Left ventricle myocardium inferior (tissue), 1 donor: ENCODE measurements around the gene MGAT4A. TPM values are rescaled to one million over a fixed set of nuclear protein-coding genes. Genes with fewer than 3 reads are reported as not detected.

Source experiments
- DNase-seq: peaks from one replicate; pipeline ENCODE4 v3.0.0-alpha.2; 2020
- H3K27ac ChIP-seq: fragments of 200-600 bp; replicated peaks from 2 replicates; pipeline ENCODE4 v1.8.0; 2021
- H3K27me3 ChIP-seq: fragments of 200-600 bp; 2 replicates; pipeline ENCODE4 v1.8.0; 2021; ENCODE audit warnings: low read depth
- H3K36me3 ChIP-seq: fragments of 200-600 bp; 2 replicates; pipeline ENCODE4 v1.8.0; 2021
- H3K4me1 ChIP-seq: fragments of 200-600 bp; 2 replicates; pipeline ENCODE4 v1.8.0; 2021
- H3K4me3 ChIP-seq: fragments of 200-600 bp; 2 replicates; pipeline ENCODE4 v1.8.0; 2021; ENCODE audit warnings: mild to moderate bottlenecking, moderate library complexity
- H3K9me3 ChIP-seq: fragments of 200-600 bp; replicated peaks from 2 replicates; pipeline ENCODE4 v1.8.0; 2021
- intact Hi-C: fragments of 100-400 bp; cut with micrococcal nuclease; formaldehyde crosslinking; loops from one replicate; pipeline ENCODE4 v1.11.0; 2022
- long read RNA-seq: library from polyadenylated mRNA; unstranded; transcript quantifications from one replicate; pipeline ENCODE4 v2.0.0, GENCODE V29; 2021
- total RNA-seq: library from RNA; stranded (reverse); fragmentation: NEBNext Ultra II Directional; extraction: Animal tissue kit (Norgen Biotek cat#: 25700); gene quantifications from one replicate; pipeline ENCODE4 v1.2.1, GENCODE V29; 2021
- TF ChIP-seq, protein P1 (sequence below): fragments of 200-600 bp; IDR thresholded peaks from 2 replicates; pipeline ENCODE4 v1.8.0; 2021; ENCODE audit warnings: antibody characterized with exemption, mild to moderate bottlenecking, borderline replicate concordance
- donor health status: DM: no; HTN: yes; CAD: no; lungs with severe emphysema.

MGAT4A gene
- 18.4 TPM for total RNA-seq
- long read RNA-seq, full-length matches to known transcripts = 5 of 7 reads
- long read RNA-seq, partial matches to known transcripts = 1 of 7 reads
- long read RNA-seq, other reads (novel, unspliced or antisense) = 1 of 7 reads

DNA sequence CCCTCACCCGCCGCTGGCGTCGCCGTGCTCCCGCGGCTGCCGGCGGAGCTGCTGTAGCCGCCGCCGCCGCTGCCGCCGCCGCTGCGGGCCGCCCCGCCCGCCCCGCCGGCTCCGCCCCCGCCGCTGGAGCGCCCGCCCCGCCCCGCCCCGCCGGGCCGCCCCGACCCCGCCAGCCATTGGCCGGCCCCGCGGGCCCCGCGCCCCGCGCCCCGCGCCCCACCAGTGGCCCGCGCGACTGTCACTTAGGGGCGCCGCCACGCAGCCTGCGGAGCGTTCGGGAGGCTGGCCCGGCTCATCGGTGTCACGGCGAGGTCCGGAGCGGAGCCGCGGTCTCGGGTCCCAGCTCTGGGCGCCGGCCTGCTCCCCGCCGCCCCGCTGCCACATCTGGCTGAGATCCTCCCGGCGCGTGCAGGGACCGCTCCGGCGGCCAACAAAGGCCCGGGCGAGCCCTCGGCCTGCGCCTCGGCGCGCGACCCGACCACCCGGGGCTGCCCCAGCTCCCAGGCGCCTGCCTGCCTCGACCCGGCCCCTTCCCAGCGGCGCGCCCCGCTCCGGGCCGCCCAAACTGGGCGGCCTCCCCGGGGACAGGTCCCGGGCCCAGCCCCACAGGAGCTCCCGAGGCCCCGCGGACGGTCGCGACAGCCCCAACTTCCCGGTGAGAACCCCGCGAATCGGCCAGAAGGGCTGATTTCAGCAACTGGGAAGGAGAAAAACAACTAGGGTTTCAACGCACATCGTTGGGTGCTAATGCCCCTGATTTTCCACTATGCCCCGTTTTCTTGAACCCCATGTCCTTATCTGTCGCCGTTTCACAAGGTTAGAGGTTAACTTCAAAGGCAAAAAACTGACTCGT is at the start of gene MGAT4A:
MGAT4A (minus strand) TSS at position 92 of the 853 bp plus-strand sequence. CDS start 4,800 bp downstream, outside the sequence.
- H3K4me3 ChIP-seq = peak within 1 kb of the TSS; percentile 94
- no peaks in the 10 kb centered on the region for H3K36me3 ChIP-seq
- intact Hi-C loops = no loop called here
- H3K4me1 ChIP-seq = peaks cover 61% of the 10 kb centered on the region
- TF ChIP-seq, protein P1, sequence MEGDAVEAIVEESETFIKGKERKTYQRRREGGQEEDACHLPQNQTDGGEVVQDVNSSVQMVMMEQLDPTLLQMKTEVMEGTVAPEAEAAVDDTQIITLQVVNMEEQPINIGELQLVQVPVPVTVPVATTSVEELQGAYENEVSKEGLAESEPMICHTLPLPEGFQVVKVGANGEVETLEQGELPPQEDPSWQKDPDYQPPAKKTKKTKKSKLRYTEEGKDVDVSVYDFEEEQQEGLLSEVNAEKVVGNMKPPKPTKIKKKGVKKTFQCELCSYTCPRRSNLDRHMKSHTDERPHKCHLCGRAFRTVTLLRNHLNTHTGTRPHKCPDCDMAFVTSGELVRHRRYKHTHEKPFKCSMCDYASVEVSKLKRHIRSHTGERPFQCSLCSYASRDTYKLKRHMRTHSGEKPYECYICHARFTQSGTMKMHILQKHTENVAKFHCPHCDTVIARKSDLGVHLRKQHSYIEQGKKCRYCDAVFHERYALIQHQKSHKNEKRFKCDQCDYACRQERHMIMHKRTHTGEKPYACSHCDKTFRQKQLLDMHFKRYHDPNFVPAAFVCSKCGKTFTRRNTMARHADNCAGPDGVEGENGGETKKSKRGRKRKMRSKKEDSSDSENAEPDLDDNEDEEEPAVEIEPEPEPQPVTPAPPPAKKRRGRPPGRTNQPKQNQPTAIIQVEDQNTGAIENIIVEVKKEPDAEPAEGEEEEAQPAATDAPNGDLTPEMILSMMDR = no peak
- no peaks in the 10 kb centered on the region for H3K27me3 ChIP-seq
- no peaks in the 10 kb centered on the region for H3K9me3 ChIP-seq
- peak within 1 kb of the TSS; percentile 98 for H3K27ac ChIP-seq
- DNase-seq = peak; percentile 86

DNA sequence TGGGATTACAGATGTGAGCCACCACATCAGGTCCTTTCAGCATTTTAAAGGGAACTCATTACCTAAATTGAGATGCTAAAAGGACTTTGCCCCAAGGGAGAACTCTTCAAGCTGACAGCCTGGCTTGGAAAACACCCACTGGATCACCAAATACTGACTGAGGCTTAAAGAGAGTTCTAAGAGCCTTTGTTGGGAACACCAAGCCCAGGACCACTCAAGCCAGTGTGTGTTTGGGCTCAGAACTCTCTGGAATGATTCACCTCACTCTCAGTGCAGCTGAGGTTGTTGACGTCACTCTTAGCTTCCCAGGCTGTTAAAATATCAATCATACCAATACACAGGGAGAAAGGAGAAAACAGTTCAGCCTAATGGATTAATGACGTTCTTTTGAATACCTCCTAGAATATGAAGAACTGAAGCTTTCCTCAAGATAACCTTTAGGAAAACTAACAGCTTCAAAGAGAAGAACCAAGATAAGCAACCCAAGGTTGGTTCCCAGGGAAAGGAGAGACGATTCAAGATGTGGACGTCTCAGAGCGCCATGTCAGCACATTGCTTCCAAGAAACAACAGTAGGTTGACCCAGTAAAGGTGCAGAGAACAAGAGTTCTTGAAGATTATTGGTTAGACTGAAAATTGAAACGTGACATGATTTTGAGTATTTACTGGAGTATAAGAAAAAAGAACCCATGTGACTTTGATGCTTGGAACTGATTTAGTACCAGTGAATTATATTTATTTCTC is 48.0 kb upstream of the MGAT4A start:
- H3K9me3 ChIP-seq = peaks cover 17% of the 10 kb centered on the region
- H3K27ac ChIP-seq = no peak overlapping the region
- no peak overlapping the region for H3K4me3 ChIP-seq
- H3K36me3 ChIP-seq = no peaks in the 10 kb centered on the region
- intact Hi-C loops = no loop called here
- DNase-seq = no peak
- H3K27me3 ChIP-seq = peaks cover 6% of the 10 kb centered on the region
- TF ChIP-seq, protein P1 = no peak
- no peaks in the 10 kb centered on the region for H3K4me1 ChIP-seq

DNA sequence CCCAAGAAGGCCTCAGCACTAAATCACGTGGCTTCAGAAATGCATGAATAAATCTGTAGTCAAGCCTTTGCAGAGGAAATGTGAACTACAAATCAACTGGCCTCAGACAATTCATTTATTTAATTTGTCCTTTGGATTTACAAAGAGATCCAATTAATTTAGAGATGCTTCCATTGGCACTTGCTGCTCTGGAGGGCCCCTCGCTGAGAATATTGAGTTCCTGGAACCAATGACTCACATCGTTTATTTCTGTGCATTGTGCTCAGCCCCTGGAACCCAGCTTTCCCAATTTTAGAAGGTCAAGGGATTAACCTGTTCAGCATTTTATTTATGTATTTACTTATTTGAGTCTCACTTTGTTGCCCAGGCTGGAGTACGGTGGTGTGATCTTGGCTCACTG is 47.2 kb upstream of the MGAT4A start:
- peaks cover 11% of the 10 kb centered on the region for H3K27me3 ChIP-seq
- intact Hi-C loops = no loop called here
- H3K27ac ChIP-seq = no peak overlapping the region
- no peak for DNase-seq
- no peak overlapping the region for H3K4me3 ChIP-seq
- no peaks in the 10 kb centered on the region for H3K4me1 ChIP-seq
- peaks cover 17% of the 10 kb centered on the region for H3K9me3 ChIP-seq
- TF ChIP-seq, protein P1 = no peak
- H3K36me3 ChIP-seq = no peaks in the 10 kb centered on the region

DNA sequence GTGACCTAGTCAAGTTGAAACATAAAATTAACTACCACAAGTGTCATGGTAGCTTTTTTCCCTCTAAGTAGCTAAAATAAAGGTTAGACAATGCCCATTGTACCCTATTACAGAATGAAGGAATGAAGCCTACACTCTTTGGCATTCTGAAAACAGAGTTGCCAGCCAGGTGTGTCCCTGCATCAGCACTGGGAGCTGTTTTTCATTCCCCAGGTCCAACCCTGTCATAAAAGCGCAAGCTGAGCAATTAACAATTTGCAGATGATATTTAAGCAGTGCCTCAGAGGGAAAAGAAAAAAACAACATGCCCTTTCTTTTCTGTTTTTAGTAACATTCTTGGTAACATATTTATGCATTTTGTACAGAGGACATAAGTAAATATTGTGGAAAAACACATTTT is 46.8 kb upstream of the MGAT4A start:
- intact Hi-C loops = no loop called here
- DNase-seq = no peak
- Histone ChIP-seq H3K27me3 (peaks cover 15% of the 10 kb centered on the region), H3K4me1 (no peaks in the 10 kb centered on the region), H3K4me3 (no peak overlapping the region), H3K36me3 (no peaks in the 10 kb centered on the region), H3K27ac (no peak overlapping the region), H3K9me3 (peaks cover 16% of the 10 kb centered on the region)
- TF ChIP-seq, protein P1 = no peak

DNA sequence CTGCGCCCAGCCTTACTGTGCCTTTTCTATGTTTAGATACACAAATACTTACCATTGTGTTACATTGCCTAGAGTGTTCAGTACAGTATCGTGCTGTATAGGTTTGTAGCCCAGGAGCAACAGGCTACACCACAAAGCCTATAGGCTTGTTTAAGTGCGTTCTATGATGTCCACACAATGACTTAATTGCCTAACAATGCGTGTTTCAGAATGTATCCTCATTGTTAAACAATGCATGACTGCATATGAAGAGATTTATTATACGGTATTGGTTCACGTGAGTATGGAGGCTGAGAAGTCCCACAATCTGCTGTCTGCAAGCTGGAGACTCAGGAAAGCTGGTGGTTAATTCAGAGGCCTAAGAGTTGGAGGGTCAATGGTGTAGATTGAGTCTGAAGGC is 46.1 kb upstream of the MGAT4A start:
- TF ChIP-seq, protein P1 = no peak
- intact Hi-C loops = no loop called here
- DNase-seq = no peak
- Histone ChIP-seq H3K27ac (no peak overlapping the region), H3K4me1 (peaks cover 6% of the 10 kb centered on the region), H3K27me3 (peaks cover 15% of the 10 kb centered on the region), H3K9me3 (peaks cover 10% of the 10 kb centered on the region), H3K36me3 (no peaks in the 10 kb centered on the region), H3K4me3 (no peak overlapping the region)
